ENCODE data around the gene TUNAR.

DNA sequence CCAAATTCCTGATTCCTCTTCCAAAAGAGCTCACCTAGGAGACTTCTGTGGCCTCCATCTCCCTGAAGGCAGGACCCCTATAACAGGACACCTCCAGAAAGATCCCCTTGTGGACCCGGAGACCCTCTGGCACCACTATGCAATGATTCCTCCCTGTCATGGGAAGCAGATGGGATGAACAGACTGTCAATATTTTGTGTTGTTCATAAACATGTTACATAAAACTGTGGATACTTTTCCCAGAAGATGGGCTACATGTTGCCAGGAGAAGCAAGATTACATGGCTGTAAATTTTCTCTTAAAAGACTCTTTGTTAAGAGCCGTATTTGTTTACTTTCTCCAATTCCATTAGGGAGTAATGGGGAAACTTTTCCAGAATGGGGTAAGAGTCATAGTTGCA lies 52.1 kb downstream of the TUNAR start:
- TF ChIP-seq, protein P1, sequence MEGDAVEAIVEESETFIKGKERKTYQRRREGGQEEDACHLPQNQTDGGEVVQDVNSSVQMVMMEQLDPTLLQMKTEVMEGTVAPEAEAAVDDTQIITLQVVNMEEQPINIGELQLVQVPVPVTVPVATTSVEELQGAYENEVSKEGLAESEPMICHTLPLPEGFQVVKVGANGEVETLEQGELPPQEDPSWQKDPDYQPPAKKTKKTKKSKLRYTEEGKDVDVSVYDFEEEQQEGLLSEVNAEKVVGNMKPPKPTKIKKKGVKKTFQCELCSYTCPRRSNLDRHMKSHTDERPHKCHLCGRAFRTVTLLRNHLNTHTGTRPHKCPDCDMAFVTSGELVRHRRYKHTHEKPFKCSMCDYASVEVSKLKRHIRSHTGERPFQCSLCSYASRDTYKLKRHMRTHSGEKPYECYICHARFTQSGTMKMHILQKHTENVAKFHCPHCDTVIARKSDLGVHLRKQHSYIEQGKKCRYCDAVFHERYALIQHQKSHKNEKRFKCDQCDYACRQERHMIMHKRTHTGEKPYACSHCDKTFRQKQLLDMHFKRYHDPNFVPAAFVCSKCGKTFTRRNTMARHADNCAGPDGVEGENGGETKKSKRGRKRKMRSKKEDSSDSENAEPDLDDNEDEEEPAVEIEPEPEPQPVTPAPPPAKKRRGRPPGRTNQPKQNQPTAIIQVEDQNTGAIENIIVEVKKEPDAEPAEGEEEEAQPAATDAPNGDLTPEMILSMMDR (IDR thresholded peaks at IDR 0.05), result no peak
- TF ChIP-seq POLR2A (IDR thresholded peaks at IDR 0.05), result no peak

Measured in adrenal gland (tissue), 5 donors.